Suppressor macrophage treated with lipopolysaccharide for 4 hours (primary cell): ENCODE data around the gene SAFB2.
"Not testable (repeated sequence)": the region's sequence is repeated elsewhere in the genome, so short reads cannot be mapped to it uniquely, and the experiment has no call there.

Experiments
- DNase-seq: peaks from one replicate; pipeline ENCODE4 v3.0.0-alpha.2; 2020

Gene SAFB2

DNA sequence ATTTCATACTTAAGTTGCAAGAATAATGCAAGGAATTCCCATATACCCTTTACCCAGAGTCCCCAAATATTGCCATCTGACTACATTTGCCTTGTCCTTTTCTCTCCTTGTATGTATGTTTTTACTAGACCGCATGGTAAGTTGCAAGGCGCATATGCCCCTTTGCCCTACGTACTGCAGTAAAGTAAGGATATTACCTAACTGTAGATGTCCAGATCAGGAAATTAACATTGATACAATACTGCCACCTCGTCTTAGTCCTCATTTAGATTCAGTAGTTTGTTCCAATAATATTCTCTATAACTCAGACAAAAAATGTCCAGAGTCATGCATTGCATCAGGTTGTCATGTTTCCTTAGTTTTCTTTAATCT is 9.7 kb upstream of the SAFB2 start:
- DNase-seq = no peak

DNA sequence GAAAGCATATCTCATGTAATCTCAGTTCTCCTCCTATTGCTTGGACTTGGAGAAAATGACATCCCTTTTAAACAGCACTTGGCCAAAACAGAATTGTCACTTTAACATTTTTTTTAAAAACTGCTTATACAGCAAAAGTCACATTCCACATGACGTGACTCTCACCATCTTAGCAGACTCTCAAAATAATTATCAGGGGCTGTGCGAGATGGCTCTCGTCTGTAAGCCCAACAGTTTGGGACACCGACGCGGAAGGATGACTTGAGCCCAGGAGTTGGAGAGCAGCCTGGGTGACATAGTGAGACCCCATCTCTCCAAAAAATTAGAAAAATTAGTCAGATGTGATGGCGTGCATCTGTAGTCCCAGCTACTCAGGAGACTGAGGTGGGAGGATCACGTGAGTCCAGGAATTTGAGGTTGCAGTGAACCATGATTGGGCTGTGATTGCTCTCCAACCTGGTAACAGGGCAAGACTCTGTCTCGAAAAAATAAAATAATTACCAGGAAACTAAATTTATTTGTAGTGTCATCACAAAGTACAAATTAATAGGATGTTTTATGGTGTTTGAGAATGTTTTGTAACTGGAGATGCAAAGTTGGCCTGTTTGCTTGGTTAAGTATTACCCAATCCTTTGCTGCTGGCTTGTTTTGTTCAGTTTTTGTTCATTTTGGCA is 9.1 kb upstream of the SAFB2 start:
- no peak for DNase-seq

DNA sequence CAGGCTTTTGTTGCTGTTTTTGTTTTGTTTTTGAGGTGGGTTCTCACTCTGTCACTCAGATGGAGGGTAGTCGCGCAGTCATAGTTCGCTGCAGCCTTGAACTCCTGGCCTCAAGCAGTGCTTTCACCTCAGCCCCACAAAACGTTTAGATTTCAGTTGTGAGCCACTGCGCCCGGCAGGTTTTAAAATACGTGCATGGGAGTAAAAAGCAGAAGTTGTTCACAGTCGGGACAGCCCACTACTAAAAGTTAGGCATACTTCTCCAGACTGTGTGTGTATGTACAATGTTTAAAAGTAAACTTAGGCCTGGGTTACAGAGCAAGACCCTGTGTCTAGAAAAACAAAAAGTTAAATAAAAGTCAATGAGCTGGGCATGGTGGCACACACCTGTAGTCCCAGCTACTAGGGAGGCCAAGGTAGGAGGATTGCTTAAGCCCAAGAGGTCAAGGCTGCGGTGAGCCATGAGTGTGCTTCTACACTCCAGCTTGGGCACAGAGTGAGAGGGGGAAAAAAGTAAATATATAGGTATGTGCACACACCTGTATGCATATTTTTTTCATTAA is 6.4 kb upstream of the SAFB2 start:
- peak; percentile 61 for DNase-seq

DNA sequence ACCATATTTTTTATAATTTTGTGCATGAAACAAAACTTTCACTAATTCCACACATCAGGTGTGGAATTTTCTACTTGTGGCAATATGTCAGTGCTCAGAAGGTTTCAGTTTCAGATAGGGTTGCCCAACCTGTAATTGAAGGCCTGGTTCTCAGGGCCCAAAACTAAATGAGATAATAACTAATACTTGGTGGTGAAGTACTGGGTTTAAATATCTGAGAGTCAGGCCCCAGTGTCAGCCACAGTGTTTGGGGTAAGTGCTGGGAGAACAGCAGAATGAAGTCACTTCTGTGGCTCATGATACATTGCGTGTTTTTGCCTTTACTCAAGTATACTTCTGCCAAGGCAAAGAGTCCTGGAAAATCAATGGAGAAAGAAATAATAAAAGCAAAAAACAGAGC is 5.9 kb upstream of the SAFB2 start:
- DNase-seq = peak; percentile 67

DNA sequence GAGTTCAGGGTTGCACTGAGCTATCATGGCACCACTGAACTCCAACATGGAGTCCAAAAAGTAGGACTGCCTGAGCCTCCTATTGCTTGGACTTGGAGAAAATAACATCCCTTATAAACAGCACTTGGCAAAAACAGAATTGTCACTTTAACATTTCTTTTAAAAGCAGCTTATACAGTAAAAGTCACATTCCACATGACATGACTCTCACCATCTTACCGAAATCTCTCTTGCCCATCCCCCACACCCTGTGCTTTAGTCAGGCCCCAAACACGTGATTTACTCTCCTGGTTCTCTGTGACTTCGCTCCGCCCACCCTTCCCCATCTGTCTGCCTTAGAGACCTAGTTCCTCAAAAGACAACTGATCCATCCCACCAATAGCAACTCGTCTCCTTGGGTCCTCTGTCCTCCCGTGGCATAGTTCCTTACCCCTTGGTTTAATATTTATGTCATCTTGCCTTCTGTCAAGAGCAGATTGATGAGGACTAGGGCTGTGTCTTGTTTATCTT is 4.9 kb upstream of the SAFB2 start:
- peak; percentile 96 for DNase-seq

DNA sequence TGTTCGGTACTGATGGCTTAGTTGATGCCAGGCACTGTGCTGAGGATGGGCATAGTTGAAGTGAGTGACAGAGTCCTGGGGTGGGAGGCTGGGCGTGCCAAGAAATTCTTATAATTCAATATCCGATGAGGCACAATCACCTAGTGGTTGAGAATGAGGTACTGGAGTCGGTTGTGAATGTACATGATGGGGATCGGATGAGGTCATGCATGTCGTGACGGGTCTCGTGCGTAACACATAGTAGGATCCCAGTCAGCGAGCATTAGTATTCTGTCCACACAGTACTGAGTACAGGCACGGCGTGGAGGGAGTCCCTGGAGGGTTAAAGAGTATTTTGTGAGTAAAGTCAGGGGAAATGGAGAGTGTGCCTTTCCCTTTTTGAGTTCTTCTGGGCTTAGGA is 3.1 kb upstream of the SAFB2 start:
- no peak for DNase-seq

DNA sequence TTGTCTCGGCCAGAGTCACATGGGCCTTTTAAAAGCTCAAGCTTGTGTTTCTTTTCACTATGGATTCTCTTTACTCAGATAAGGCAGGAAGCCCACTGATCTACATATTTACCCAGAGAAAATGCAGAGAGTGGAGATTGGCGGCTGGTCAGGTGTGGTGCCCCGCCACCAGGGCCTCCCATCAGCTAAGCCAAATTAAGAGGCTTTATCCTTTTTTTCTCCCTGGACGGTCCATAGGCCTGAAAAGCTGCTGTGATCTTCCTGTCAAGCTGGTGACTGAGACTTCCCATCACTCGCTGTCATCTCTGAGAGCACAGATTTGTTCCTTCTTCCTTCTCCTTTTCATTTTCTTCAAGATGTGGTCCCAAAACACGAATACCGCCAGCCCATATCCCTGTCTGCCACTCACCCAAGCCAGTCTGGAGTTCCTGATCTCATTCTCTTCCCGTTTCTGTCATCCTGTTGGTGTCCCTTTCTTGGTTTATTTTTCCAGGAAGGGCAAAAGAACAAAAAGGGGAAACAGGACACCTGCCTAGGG is 2.2 kb upstream of the SAFB2 start:
- DNase-seq = peak; percentile 41

DNA sequence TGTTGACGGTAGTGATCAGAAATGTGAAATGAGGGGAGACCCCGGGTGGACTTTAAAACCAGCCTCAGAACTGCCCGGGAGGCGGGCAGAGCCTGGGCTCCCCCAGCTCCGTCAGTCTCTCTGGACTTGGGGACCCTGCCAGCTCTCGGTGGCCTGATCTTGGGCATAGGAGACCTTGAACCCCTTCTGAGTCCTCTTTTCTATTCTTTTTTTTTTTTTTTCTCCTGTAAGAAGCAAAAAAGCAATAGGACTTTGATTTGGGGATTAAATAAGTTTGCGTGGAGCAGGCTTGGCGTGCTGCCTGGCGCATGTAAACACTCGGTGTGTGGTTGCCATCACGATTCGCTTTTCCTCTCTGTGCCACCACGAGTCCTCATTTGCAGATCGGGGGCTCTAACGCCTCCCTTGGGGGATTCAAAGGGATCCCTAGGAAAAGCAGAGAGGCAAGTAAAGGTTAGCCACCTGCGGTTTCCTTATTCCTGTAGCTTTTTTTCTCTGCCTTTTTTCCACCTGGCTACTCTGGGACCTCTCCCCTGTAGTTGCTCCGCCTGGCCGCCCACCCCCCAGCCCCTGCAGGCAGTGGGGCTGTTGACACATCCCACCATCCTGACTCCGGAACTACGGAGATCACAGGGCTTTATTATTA is 1.6 kb upstream of the SAFB2 start:
- no peak for DNase-seq

DNA sequence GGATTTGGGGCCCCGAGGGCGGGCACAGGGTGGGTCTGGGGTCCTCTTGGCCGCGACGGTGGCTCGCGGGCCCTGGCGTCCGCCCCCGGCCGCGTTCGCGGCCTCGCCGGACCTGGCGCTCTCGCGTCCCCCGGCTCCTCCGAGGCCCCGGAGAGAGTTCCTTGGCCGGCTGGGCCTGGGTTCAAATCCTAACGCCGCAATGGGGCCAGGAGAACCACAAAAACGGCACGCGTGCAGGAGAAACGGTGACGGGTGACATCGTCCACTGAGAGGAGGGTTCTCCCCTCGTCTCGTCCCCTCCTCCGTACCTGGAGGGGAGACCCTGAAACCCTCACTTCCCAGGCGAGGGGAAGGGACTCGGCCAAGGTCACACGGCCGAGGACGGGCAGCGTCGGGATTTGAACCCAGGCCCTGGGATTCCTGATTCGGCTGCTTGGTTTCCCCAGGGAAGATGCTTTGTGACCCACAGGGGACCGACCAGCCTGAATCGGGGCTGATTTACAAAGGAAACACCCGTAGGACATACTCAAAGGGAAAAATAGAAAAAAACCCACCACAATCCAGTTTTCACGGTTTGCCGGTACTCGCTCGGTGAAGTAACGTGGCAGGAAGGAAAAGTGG is 931 bp upstream of the SAFB2 start:
- DNase-seq = no peak

DNA sequence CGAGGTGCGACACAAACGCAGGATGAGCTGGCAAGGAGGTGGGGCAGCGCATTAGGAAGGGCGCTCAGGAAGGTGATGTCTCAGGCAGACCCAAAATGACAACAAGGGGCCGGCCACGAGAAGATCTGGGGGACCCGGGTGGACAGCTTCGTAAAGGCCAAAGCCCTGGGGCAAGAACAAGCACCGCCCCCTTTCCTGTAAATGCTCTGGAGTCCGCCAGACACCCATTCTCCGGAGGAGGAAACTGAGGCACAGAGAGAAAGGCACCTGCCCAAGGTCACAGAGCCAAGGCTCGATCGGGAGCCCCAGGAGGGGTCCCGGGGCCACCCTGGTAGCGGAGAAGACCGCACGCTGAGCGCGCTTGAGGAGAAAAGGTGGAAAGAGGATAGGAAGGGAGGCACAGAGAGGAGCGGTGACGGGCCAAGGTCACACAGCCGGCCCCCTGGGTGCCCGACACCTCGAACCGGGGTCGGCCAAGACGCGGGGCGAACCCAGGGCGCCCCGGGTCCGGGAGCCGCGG is 571 bp downstream of the SAFB2 start:
- DNase-seq = no peak

DNA sequence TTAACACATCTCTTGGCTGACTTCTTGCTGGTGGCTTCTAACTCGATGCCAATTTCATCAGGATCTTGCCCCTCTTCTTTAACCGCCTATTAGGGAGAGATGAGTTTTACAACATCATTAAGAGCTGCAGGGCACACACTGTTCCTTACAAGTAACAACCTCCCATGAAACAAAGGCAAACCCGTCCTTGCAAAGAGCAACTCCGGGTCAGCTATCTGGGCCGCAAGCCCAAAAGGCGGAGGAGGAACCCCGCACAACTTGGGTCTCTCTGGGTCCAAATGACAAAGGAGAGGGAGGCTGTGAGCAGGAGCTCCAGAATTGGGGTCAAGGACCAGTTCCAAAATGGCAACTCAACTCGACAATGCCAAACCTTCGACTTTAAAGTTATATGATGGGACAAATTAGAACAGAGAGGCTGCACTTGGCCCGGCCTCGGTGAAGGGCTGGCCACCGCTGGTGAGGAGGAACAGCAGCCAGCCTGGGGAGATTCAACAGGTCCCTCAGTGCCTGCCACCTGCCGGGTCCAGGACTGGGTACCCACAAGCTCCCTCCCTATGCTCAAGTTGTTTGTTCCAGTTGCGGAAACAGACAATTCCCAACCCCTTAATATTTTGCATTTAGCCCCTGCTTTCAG is 1.1 kb downstream of the SAFB2 start:
- DNase-seq = no peak

DNA sequence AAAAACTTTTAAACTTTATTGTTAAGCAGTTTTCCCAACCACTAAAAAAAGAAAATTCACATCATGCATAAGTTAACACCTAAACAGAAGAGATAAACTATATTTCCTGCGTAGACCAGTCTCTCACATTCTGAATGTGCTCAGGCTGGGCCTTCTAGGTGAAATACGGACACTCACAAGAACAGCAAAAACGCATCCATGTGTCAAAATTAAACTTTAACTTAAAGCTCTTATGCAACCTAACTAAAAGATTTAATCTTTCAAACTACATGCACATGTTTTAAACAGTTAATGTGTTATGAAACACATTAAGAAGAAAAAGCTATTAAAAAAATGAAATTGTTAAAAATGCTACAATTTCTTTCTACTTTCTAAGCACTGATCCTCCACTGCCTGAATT is 2.6 kb downstream of the SAFB2 start:
- no peak for DNase-seq

DNA sequence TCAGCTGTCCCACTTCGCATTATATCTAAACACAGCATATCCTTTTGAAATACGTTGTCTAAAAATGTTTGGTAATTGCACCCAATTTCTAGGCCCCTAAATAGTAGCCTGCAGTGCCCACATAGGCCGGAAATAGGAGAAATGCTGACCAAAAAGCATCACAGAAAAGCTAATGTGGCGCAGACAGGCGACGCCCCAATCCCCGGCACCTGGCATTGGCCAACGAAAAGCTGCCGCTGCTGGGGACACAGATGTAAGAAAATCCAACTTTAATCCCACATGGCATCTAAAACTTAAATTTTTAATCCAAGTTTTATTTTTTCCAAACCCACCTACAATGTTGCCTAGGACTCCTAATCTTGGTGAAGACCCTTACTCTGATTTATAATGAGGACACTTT is 4.0 kb downstream of the SAFB2 start:
- no peak for DNase-seq

DNA sequence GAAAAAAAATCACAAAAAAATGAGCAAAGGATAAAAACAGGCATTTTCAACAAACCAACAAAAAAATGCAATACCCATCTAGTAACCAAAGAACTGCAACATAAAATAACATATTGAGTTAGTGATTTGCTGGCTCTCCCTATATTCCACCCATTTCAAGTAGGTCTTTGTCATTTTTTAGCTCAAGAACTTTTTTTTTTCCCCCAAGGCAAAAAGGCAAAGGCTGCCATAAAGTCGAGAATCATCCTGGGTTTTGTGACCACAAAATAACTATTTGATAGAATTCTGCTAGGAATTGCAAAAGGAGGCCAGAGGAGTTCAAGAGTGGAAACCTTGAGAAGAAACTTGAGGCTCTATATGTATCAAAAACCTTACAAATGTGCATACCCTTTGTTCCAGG is 5.5 kb downstream of the SAFB2 start:
- DNase-seq = no peak

DNA sequence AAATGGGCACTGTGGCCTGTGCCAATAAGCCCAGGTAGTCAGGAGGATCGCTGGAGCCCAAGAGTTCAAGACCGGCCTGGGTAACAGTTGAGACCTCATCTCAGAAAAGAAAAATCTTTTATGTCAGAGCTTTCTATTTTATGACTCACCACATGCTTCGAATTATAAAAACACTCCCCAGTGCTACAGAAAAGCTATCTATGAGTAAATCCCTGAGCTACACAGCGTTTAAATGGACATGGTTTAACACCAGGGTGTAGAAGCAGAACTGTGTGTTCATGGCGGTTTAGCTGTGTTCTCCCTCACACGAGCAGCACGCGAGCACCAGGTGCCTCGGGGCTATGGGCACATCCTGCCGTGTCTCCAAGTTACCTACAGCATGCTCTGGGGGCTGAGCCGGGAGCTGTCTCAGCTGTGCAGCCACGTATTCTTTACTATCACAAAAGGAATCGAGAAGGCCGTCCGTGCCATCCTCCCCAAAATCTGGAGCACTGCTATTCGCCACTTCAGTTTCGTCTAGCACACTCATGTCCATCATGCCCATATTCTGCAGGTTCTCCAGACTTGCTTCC is 6.7 kb downstream of the SAFB2 start:
- DNase-seq = no peak

DNA sequence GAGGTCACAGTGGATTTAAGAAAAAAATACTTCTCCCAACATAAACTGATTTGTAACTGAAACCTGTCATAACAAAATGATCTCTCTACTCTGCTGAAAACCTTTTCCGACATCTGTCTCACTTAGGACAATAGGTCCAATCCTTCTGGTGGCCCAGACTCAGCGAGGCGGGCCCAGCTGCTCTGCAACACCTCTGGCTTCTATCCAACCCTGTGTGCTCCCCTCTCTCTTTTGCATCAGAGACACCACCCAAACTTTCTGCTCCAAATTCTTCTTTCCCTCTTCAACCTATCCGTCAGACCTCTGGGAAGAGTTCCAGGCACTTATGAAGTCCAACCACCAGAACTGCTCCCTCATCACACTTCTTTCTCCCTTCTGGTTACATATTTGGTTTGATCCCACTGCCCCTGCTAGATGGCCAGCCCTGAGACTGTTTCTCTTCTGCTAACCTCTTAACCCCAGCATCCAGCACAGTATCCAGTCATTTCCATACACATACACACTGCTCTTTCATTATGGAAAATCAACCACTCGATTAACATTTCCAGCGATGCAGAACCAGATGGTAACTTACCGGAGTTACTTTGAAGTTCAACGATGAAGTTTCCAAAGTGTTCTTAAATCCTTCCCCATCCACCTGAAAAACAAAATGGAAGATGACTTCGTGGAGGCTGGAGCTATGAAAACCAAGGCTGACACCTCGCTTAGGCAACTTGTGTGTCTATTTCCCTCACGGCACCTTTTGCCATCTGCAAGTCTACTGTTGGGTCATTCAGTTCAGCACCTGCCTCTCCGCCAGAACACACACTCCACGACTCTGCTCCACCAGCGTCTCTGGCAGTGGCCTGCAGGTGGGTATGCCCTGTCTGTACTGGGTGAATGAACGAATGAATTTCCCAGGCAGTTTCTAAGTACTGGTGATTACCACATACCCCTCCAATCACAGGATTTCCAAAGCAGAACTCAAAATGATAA is 9.4 kb downstream of the SAFB2 start:
- no peak for DNase-seq

DNA sequence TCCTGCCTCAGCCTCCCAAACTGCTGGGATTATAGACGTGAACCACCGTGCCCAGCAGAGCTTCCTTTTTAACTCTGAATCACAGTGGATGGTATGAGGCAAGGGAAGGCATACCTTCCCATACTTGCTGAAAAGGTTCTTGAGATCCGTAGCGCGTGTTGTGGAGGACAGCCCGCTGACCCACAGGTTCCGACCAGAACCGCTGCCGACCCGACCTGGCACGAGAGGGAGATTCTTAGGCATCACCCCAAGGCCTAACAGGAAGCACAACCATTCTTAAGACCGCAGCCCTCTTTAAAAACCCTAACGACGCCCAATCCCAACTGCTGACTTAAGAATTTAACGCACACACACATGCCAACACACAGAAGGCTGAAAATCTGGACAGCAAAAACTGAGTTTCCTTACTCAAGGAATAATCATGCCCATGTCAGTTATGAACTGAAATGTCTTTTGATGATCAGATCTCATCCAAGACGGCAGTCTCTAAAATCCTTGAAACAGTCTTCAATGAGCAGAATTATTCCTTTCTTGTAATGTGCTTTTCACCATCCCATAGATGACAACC is 12.6 kb downstream of the SAFB2 start:
- DNase-seq = no peak

DNA sequence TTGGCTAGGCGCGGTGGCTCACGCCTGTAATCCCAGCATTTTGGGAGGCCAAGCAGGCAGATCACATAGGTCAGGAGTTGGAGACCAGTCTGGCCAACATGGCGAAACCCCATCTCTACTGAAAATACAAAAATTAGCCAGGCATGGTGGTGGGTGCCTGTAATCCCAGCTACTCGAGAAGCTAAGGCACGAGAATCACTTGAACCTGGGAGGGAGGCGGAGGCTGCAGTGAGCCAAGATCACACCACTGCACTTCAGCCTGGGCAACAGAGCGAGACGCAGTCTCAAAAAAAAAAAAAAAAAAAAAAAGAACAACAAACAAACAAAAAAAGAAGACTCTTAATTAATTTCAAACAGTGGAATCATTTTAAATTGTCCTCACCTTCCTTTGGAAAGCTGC is 13.8 kb downstream of the SAFB2 start:
- DNase-seq = not testable (repeated sequence)

DNA sequence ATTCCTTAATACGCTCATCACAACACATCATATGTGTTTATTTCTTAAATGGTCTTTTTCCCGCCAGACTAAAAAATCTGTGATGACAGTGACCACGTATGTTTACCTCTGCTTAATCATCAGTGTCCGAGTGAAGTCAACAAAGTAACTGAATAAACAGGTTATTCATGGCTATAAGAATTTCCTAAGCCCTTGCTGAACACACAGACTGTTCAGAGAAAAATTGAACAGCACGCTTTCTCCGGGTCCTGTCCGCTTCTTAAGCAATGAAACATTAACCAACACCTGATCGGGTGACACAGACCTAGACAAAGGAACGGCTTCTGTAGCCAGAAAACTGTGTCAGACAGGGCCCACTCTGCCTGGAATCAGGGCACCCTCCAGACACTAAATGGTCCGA is 14.3 kb downstream of the SAFB2 start:
- DNase-seq = no peak

DNA sequence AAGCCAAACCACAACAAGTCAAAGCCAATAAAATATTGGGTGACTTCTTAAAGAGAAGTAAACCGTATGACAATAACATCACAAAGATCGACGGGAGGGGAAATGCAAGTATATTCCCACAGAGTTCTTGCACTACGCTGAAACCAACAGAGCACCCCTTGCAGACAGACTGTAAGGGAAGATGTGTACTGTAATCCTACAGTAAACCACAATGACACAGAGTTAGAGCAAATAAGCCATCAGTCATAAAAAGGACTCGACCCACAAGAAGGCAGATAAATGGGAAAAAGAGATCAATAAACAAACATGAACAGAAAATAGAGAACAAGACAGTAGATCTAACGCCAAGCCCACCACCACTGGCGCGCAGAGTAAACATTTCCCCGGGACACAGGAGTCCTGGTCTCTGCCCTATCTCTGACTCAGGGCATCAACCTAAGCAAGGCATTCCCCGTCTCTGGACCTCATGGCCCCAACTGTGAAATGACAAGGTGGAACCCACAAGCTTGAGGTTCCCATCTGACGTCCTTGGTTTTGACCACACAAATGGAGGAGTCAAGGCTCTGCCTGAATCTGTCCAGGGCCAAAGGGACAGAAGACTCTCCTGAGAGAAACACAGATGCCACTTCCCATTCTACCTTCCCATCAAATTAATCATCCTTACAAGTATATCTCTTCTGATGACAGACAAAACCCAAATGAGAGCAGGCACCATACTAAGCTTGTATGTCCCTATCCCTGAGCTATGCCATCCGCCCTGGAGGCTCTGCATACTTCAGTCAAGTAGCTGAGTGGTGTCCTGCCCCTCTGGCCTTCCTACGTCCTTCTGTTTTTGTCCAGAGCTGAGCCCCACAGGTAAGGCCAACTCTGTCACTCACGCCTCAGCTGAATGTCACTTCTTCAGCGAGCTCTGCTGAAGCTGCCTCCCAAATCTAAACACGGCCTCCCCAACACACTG is 15.0 kb downstream of the SAFB2 start:
- DNase-seq = no peak
